Endometrial microvascular endothelial cells (primary cell): ENCODE results near the gene FAIM. TPM values are rescaled to one million over a fixed set of nuclear protein-coding genes. Genes with fewer than 3 reads are reported as not detected.
"Not testable (repeated sequence)": the region's sequence is repeated elsewhere in the genome, so short reads cannot be mapped to it uniquely, and the experiment has no call there.

Experiments
- in situ Hi-C: cut with HindIII; loops from 2 replicates; pipeline ENCODE4 v1.10.0; 2017; ENCODE audit warnings: low sequenced_read_pairs, low pct_unique_long_range_greater_than_20kb; ENCODE audit errors: inconsistent ontology term
- total RNA-seq: library from RNA; depleted of rRNA; stranded (reverse); fragments of >200 nt; gene quantifications from one replicate; pipeline ENCODE4 v1.2.3, GENCODE V29; 2015; ENCODE audit errors: inconsistent ontology term

FAIM gene
- 12.5 TPM for total RNA-seq

GRCh38 chr3:138608322-138609135 lies at the start of gene FAIM:
FAIM (plus strand) TSS chr3:138608771; CDS start chr3:138619727, 10,956 bp downstream.
- in situ Hi-C loops: no loop called here

- in situ Hi-C loops: no loop called here
These were observed 49.4 kb upstream of the FAIM start for GRCh38 chr3:138559134-138559533.

GRCh38 chr3:138560501-138560900 lies 48.1 kb upstream of the FAIM start:
- in situ Hi-C loops: no loop called here

- in situ Hi-C loops: not testable (repeated sequence)
These were observed 45.7 kb upstream of the FAIM start for GRCh38 chr3:138562902-138563301.

- in situ Hi-C loops: not testable (repeated sequence)
These were observed 42.3 kb upstream of the FAIM start for GRCh38 chr3:138566293-138566692.

GRCh38 chr3:138567403-138567802 lies 41.2 kb upstream of the FAIM start:
- in situ Hi-C loops: no loop called here

- in situ Hi-C loops: no loop called here
These were observed 39.5 kb upstream of the FAIM start for GRCh38 chr3:138569090-138569489.

- in situ Hi-C loops: not testable (repeated sequence)
These were observed 38.9 kb upstream of the FAIM start for GRCh38 chr3:138569624-138570023.

GRCh38 chr3:138573138-138573537 lies 35.4 kb upstream of the FAIM start:
- in situ Hi-C loops: no loop called here

GRCh38 chr3:138578141-138578540 lies 30.4 kb upstream of the FAIM start:
- in situ Hi-C loops: loop anchor here (25.0 kb wide), 1 partner anchor 334 kb away; no protein-coding TSS in a partner anchor

- in situ Hi-C loops: loop anchor here (25.0 kb wide), 1 partner anchor 333 kb away; no protein-coding TSS in a partner anchor
These were observed 29.5 kb upstream of the FAIM start for GRCh38 chr3:138578961-138579574.

GRCh38 chr3:138587374-138587773 lies 21.2 kb upstream of the FAIM start:
- in situ Hi-C loops: loop anchor here (25.0 kb wide), 1 partner anchor 325 kb away; no protein-coding TSS in a partner anchor

- in situ Hi-C loops: loop anchor here (25.0 kb wide), 1 partner anchor 324 kb away; no protein-coding TSS in a partner anchor
These were observed 20.1 kb upstream of the FAIM start for GRCh38 chr3:138588445-138588844.

GRCh38 chr3:138591392-138591791 lies 17.2 kb upstream of the FAIM start:
- in situ Hi-C loops: loop anchor here (25.0 kb wide), 1 partner anchor 321 kb away; no protein-coding TSS in a partner anchor

GRCh38 chr3:138593488-138594149 lies 15.0 kb upstream of the FAIM start:
- in situ Hi-C loops: loop anchor here (25.0 kb wide), 1 partner anchor 319 kb away; no protein-coding TSS in a partner anchor

GRCh38 chr3:138594150-138594934 lies 14.2 kb upstream of the FAIM start, which contains the start of gene CEP70:
CEP70 (minus strand) TSS chr3:138594260; CDS start chr3:138572927, 21,333 bp downstream.
- in situ Hi-C loops: loop anchor here (25.0 kb wide), 1 partner anchor 318 kb away; no protein-coding TSS in a partner anchor

- in situ Hi-C loops: loop anchor here (25.0 kb wide), 1 partner anchor 317 kb away; no protein-coding TSS in a partner anchor
These were observed 13.5 kb upstream of the FAIM start for GRCh38 chr3:138594935-138595610.
